Kidney epithelial cell (primary cell): Measurements from ENCODE around the gene EPHA4. TPM values are rescaled to one million over a fixed set of nuclear protein-coding genes. Genes with fewer than 3 reads are reported as not detected.

Experiments used
- DNase-seq: peaks from one replicate; pipeline ENCODE4 v3.0.0-alpha.2; 2010; ENCODE audit warnings: low read depth
- H3K27me3 ChIP-seq: 2 replicates; pipeline ENCODE4 v1.6.0; 2011; ENCODE audit warnings: low read length; ENCODE audit not compliant: control insufficient read depth, insufficient read depth
- H3K36me3 ChIP-seq: 2 replicates; pipeline ENCODE4 v1.5.1; 2011; ENCODE audit warnings: low read length; ENCODE audit not compliant: control insufficient read depth, insufficient read depth
- H3K4me3 ChIP-seq: 2 replicates; pipeline ENCODE4 v1.5.1; 2011; ENCODE audit warnings: low read depth, mild to moderate bottlenecking, control low read depth, low read length
- total RNA-seq: library from RNA; depleted of rRNA; stranded (reverse); fragments of >200 nt; gene quantifications from 2 replicates; pipeline ENCODE4 v1.2.3, GENCODE V29; 2015
- TF ChIP-seq, protein P1 (sequence below): IDR thresholded peaks from 2 replicates; pipeline ENCODE4 v1.5.1; 2011; ENCODE audit warnings: mild to moderate bottlenecking, moderate library complexity, low read length, control low read depth, inconsistent platforms; ENCODE audit not compliant: insufficient read depth, poor library complexity, severe bottlenecking

EPHA4 gene
- total RNA-seq, 1 donor from 2014 or later = 6.6 TPM

DNA sequence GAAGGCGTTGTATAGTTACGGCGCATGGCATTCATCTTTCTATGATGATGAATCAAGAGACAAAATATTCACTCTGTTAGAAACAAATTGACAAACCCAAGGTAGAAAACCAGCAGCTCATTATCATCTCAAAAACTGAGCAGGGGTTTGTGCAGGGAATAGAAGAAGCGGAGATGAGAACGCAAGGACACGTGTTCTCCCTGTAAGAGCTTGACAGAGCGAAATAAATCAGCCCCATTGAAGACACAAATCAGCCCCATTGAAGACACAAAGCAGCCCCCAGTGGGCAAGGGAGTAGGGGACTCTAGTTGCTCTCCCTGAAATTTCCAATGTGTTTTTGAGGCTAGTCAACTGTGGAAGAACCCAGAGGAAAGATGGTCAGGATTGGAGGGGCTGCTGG is 199.2 kb downstream of the EPHA4 start:
- Histone ChIP-seq H3K36me3 (no peaks in the 10 kb centered on the region), H3K27me3 (no peaks in the 10 kb centered on the region), H3K4me3 (no peak overlapping the region)
- TF ChIP-seq, protein P1, sequence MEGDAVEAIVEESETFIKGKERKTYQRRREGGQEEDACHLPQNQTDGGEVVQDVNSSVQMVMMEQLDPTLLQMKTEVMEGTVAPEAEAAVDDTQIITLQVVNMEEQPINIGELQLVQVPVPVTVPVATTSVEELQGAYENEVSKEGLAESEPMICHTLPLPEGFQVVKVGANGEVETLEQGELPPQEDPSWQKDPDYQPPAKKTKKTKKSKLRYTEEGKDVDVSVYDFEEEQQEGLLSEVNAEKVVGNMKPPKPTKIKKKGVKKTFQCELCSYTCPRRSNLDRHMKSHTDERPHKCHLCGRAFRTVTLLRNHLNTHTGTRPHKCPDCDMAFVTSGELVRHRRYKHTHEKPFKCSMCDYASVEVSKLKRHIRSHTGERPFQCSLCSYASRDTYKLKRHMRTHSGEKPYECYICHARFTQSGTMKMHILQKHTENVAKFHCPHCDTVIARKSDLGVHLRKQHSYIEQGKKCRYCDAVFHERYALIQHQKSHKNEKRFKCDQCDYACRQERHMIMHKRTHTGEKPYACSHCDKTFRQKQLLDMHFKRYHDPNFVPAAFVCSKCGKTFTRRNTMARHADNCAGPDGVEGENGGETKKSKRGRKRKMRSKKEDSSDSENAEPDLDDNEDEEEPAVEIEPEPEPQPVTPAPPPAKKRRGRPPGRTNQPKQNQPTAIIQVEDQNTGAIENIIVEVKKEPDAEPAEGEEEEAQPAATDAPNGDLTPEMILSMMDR = no peak
- DNase-seq = no peak

DNA sequence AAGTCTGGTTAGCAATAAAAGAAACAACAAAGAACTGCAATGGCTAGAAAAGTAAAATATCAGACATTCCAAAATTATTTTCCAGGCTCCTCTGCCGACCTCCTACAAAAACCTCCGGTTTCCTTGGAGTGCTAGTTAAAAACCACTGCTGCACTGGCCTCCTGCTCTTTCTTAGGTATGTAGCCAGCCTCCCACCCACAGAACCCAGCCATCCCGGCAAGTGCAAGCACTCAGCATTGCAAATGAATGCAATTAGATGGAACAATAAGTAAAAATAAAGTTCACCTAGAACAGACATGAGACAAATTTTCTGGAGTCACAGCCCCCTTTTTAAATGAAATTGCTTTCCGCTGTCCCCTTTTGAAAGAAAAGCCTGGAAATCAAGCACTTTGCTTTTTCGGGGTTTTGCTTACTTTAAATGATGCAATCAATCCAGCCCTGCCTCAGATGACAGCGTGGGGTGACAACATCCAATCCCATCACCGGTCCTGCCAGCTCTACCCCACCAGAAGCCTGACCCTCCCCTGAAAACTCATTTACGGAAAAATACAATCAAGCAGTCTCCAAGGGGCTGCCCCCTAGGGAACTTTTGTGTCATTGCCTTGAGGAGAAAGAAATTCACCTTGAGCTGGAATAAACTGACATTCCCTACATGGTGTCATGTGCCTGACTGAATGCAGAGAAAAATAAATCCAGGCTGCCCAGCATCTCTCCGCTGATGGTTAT is 199.8 kb downstream of the EPHA4 start:
- TF ChIP-seq, protein P1 = peak; percentile 49
- DNase-seq = no peak
- Histone ChIP-seq H3K36me3 (no peaks in the 10 kb centered on the region), H3K4me3 (no peak overlapping the region), H3K27me3 (no peaks in the 10 kb centered on the region)

DNA sequence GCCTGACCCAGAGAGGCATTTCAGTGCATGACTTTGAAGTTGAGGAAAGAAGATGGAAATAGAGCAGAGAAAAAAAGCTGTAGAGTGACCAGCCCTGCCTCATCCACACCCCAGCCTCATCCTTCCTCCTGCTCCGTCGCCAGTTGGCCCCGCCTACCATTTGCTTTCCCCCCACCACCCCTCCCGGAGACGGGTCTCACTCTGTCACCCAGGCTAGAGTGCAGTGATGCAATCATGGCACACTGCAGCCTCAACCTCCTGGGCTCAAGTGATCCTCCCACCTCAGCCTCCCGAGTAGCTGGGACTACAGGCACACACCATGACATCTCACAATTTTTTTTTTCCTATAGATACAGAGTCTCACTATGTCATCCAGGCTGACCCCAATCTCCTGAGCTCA is 200.8 kb downstream of the EPHA4 start:
- no peaks in the 10 kb centered on the region for H3K27me3 ChIP-seq
- H3K4me3 ChIP-seq = no peak overlapping the region
- no peak for DNase-seq
- TF ChIP-seq, protein P1 = no peak
- H3K36me3 ChIP-seq = no peaks in the 10 kb centered on the region

DNA sequence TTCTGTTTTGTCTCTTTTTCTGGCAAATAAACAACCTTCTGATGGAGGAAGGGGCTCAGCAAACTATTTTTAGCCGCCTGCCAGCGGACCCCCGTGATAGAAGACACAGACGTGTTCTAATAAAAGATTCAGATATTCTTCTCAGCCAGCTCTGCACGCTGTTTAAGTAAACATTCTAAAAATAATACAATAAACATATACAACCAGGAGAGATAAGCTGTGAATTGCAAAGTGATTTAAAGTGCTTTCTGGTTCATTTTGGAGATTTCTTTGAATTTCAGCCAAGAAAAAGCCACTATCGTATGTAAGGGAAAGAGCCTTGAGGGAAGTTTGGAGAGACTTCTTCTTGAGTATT is 201.3 kb downstream of the EPHA4 start:
- Histone ChIP-seq H3K4me3 (no peak overlapping the region), H3K36me3 (no peaks in the 10 kb centered on the region), H3K27me3 (no peaks in the 10 kb centered on the region)
- DNase-seq = no peak
- TF ChIP-seq, protein P1 = no peak

DNA sequence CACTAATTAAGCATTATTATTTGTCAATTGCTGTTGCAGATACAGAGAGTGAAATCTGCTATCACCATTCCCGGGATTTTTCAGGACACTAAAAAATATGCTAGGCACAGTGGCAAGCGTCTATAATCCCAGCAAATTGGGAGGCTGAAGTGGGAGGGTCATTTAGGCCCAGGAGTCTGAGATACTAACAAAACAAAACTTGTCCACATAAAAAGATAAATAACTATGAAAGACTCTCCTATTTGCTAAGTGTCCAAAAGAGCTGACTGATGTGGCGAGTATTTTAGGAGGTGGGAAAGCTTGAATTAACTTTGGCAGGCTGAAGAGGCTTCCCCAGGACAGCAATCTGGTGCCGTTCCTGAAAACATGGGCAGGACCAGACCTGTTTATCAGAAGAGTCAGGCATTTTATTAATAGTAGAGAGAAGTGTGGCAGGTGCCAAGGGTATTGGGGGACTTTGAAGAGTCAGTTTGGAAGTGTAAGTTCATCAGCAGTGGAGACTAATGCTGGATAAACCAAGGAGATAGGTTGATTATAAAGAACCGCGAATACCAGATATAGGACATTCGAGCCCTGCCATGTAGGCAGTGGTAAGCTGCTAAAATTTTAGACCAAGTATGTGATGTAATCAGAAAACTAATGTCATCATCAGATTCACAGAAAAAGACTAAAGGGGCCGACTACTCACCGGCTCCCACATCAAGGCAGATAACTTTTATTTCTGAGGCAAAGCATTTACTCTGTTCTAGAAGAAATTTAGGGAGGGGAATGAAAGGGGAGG is 201.8 kb downstream of the EPHA4 start:
- TF ChIP-seq, protein P1 = no peak
- Histone ChIP-seq H3K4me3 (no peak overlapping the region), H3K27me3 (no peaks in the 10 kb centered on the region), H3K36me3 (no peaks in the 10 kb centered on the region)
- DNase-seq = no peak
